Upper lobe of left lung (tissue), 6 donors: Measurements from ENCODE around the gene NQO1. TPM values are rescaled to one million over a fixed set of nuclear protein-coding genes. Genes with fewer than 3 reads are reported as not detected.
A peak's percentile ranks its signal among the peaks of the same experiment; 100 is the strongest.

Source experiments
- ATAC-seq, 2 donors: fragments of 200-7000 bp; cut with Tn5 transposase; one replicate each; pipeline ENCODE4 v1.9.1; 2022; ENCODE audit warnings: mild to moderate bottlenecking in 2 of 2, moderate library complexity in 2 of 2; ENCODE audit not compliant: low FRiP score in 2 of 2
- DNase-seq, 2 donors: peaks; one replicate each; pipeline ENCODE4 v3.0.0-alpha.2; 2019 to 2020
- H3K27ac ChIP-seq, 4 donors: fragments of 200-600 bp; sonication (generic); one replicate each; pipeline ENCODE4 v1.5.1; 2016 to 2019
- H3K27me3 ChIP-seq, 4 donors: fragments of 200-600 bp; sonication (generic); one replicate each; pipeline ENCODE4 v1.5.1; 2017 to 2019
- H3K36me3 ChIP-seq, 4 donors: fragments of 200-600 bp; sonication (generic); one replicate each; pipeline ENCODE4 v1.5.1; 2016 to 2019
- H3K4me1 ChIP-seq, 4 donors: fragments of 200-600 bp; sonication (generic); one replicate each; pipeline ENCODE4 v1.5.1; 2018 to 2019
- H3K4me3 ChIP-seq, 4 donors: fragments of 200-600 bp; sonication (generic); one replicate each; pipeline ENCODE4 v1.5.1; 2017 to 2019; ENCODE audit warnings: mild to moderate bottlenecking in 2 of 4, moderate library complexity in 1 of 4
- H3K9me3 ChIP-seq, 4 donors: fragments of 200-600 bp; sonication (generic); one replicate each; pipeline ENCODE4 v1.5.1; 2018 to 2019
- EP300 ChIP-seq, 4 donors: sonication (generic); formaldehyde crosslinking; IDR thresholded peaks; one replicate each; pipeline ENCODE4 v1.5.1; 2017; ENCODE audit warnings: antibody characterized with exemption in 4 of 4, control low read depth in 2 of 4
- POLR2A ChIP-seq, 4 donors: fragments of 450-650 bp; IDR thresholded peaks; one replicate each; pipeline ENCODE4 v1.5.1; 2016 to 2017; ENCODE audit warnings: antibody characterized with exemption in 4 of 4, mild to moderate bottlenecking in 2 of 4
- POLR2AphosphoS5 ChIP-seq, 2 donors: sonication (generic); formaldehyde crosslinking; IDR thresholded peaks; one replicate each; pipeline ENCODE4 v1.5.1; 2017; ENCODE audit warnings: antibody characterized with exemption in 2 of 2
- WGBS, 2 donors: methylation state at CpG; one replicate each; pipeline ENCODE4 v1.1.5; 2017 to 2018; 5-methylcytosine and 5-hydroxymethylcytosine counted together
- total RNA-seq, 6 donors: library from RNA; depleted of rRNA in 4 of 6; stranded (reverse); fragments of >200 nt in 4 of 6; gene quantifications; one replicate each; pipeline versions ENCODE4 v1.1.0 to v1.2.1, GENCODE V29; 2016 to 2021
- TF ChIP-seq, protein P1 (sequence below), 6 experiments: fragments of 450-650 bp in 4 of 6; fragments of 200-600 bp in 2 of 6; sonication (generic) in 2 of 6; IDR thresholded peaks; one replicate each; pipeline ENCODE4 v1.5.1; 2016 to 2019; ENCODE audit warnings: antibody characterized with exemption in 6 of 6
- donor health status: DM: no; HTN: no; CAD: no; lungs with moderate emphysema.
- donor health status: DM: no; HTN: yes; CAD: no; lungs with severe emphysema.

Gene NQO1
- total RNA-seq, 6 donors from 2014 or later, result 13.6 to 73.0 (median 48.6) TPM

DNA sequence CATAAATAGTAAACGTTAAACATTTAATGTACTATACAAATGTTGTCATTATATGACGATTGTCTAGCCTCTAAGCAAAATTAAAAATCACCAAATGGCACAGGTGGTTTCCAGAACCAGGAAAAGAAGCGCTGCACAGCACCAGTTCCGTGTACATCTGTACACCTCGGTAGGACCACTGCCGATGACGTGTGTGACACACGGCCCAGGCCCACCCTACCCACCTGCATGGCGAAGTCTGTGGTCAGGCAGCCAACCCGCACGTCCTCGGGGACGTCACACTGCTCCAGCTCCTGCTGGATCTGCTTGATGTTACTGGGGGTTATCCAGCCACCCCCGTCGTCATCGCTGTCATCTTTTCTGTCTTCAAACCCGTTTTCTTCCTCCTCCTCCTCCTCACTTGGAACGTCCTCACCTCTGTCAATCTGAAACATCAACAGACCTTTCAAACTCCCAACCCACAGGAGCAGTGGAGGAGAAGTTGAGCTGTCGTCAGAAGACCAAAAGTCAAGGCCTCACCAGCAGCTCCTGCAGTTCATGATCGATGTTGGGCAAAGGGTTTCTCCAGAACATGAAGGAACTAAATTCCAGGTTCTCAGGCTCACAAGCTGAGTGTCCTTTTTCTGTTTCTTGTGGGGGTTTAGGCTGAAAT lies 22.5 kb upstream of the NQO1 start:
- H3K4me3 ChIP-seq, result no peak overlapping the region
- TF ChIP-seq EP300 (IDR thresholded peaks at IDR 0.05) (no peak), POLR2AphosphoS5 (IDR thresholded peaks at IDR 0.05) (no peak), POLR2A (IDR thresholded peaks at IDR 0.05) (no peak)
- TF ChIP-seq, protein P1, sequence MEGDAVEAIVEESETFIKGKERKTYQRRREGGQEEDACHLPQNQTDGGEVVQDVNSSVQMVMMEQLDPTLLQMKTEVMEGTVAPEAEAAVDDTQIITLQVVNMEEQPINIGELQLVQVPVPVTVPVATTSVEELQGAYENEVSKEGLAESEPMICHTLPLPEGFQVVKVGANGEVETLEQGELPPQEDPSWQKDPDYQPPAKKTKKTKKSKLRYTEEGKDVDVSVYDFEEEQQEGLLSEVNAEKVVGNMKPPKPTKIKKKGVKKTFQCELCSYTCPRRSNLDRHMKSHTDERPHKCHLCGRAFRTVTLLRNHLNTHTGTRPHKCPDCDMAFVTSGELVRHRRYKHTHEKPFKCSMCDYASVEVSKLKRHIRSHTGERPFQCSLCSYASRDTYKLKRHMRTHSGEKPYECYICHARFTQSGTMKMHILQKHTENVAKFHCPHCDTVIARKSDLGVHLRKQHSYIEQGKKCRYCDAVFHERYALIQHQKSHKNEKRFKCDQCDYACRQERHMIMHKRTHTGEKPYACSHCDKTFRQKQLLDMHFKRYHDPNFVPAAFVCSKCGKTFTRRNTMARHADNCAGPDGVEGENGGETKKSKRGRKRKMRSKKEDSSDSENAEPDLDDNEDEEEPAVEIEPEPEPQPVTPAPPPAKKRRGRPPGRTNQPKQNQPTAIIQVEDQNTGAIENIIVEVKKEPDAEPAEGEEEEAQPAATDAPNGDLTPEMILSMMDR (IDR thresholded peaks at IDR 0.05), result no peak
- peak in 1 of 2 donors; percentile 52 for DNase-seq
- no peaks in the 10 kb centered on the region for H3K27me3 ChIP-seq
- no peak for ATAC-seq
- no peak overlapping the region for H3K27ac ChIP-seq
- peaks cover 7 to 16% (median 13%) of the 10 kb centered on the region in 4 donors for H3K4me1 ChIP-seq
- H3K36me3 ChIP-seq, result peaks cover 36 to 85% (median 64%) of the 10 kb centered on the region in 4 donors
- H3K9me3 ChIP-seq, result no peaks in the 10 kb centered on the region
- 91 to 93% methylated on average over 18 to 20 of the region's 20 CpGs for WGBS, 2 donors

DNA sequence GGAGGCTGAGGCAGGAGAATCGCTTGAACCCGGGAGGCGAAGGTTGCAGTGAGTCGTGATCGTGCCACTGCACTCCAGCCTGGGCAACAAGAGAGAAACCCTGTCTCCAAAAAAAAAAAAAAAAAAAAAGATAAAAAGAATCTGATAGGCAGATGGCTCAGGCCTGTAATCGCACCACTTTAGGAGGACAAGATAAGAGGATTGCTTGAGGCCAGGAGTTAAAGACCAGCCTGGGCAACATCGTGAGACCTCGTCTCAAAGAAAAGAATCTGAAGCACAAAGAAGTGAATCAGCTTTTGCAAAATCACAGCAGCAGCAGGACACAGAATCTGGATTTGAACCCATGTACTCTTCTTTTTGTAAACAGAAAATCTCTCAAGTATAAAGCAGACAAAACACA lies 20.8 kb upstream of the NQO1 start:
- Histone ChIP-seq H3K36me3 (peaks cover 36 to 96% (median 76%) of the 10 kb centered on the region in 4 donors), H3K4me1 (peaks cover 0 to 5% (median 0%) of the 10 kb centered on the region in 4 donors), H3K9me3 (no peaks in the 10 kb centered on the region), H3K27ac (no peak overlapping the region), H3K4me3 (no peak overlapping the region), H3K27me3 (no peaks in the 10 kb centered on the region)
- TF ChIP-seq EP300 (IDR thresholded peaks at IDR 0.05) (no peak), POLR2A (IDR thresholded peaks at IDR 0.05) (no peak), POLR2AphosphoS5 (IDR thresholded peaks at IDR 0.05) (no peak)
- TF ChIP-seq, protein P1 (IDR thresholded peaks at IDR 0.05), result no peak
- WGBS, 2 donors, result 92 to 95% methylated on average over 8 of the region's 8 CpGs
- no peak for ATAC-seq
- no peak for DNase-seq

DNA sequence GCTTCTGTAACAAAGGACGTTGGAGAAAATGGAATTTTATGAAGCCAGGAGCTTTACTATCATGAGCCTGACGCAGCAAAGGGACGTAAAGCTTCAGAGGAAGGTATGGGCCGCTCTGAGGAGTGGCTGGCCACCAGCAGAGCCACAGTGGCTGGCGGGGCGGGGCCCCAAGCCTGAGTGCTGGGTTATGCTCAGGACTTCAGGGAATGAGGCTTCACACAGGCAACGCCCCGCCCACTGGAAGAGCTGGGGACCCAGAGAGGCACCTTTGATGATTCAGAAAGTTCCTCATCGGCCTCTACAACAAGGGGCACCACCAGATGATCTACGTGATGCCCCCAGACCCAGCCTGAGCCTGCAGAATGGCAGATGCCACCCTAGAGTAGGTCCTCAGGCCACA lies 19.6 kb upstream of the NQO1 start:
- ATAC-seq, result no peak
- no peak overlapping the region for H3K4me3 ChIP-seq
- WGBS, 2 donors, result 89 to 92% methylated on average over 8 to 10 of the region's 10 CpGs
- H3K9me3 ChIP-seq, result no peaks in the 10 kb centered on the region
- H3K4me1 ChIP-seq, result peaks cover 5 to 16% (median 9%) of the 10 kb centered on the region in 4 donors
- DNase-seq, result no peak
- H3K27me3 ChIP-seq, result no peaks in the 10 kb centered on the region
- H3K36me3 ChIP-seq, result peaks cover 32 to 96% (median 82%) of the 10 kb centered on the region in 4 donors
- TF ChIP-seq, protein P1 (IDR thresholded peaks at IDR 0.05), result no peak
- no peak for TF ChIP-seq POLR2AphosphoS5 (IDR thresholded peaks at IDR 0.05)
- no peak for TF ChIP-seq POLR2A (IDR thresholded peaks at IDR 0.05)
- no peak for TF ChIP-seq EP300 (IDR thresholded peaks at IDR 0.05)
- no peak overlapping the region for H3K27ac ChIP-seq

DNA sequence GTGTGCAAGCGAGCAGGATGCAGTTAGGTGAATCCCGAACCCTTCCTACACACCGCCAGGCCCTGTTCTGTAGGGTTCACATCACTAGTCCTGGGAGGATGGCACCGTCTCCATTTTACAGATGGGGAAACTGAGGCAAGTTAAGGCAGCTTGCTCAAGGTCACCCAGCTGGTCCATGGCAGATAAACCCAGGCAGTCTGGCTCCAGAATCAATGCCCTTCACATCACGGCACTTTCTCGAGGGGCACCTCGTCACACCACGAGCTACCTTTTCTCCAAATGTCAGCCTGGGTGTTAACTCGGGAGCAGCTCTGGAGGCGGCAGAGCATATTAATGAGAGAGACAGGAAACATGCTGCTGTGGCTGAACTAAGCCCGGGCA lies 18.9 kb upstream of the NQO1 start:
- DNase-seq, result no peak
- no peak overlapping the region for H3K27ac ChIP-seq
- H3K9me3 ChIP-seq, result no peaks in the 10 kb centered on the region
- ATAC-seq, result no peak
- peaks cover 25 to 96% (median 83%) of the 10 kb centered on the region in 4 donors for H3K36me3 ChIP-seq
- no peaks in the 10 kb centered on the region for H3K27me3 ChIP-seq
- no peak overlapping the region for H3K4me3 ChIP-seq
- WGBS, 2 donors, result 93 to 97% methylated on average over 11 of the region's 11 CpGs
- TF ChIP-seq EP300 (IDR thresholded peaks at IDR 0.05), result no peak
- no peak for TF ChIP-seq POLR2A (IDR thresholded peaks at IDR 0.05)
- TF ChIP-seq, protein P1 (IDR thresholded peaks at IDR 0.05), result no peak
- H3K4me1 ChIP-seq, result peaks cover 5 to 16% (median 9%) of the 10 kb centered on the region in 4 donors
